Measurements from ENCODE around the gene ZNF276. TPM values are rescaled to one million over a fixed set of nuclear protein-coding genes. Genes with fewer than 3 reads are reported as not detected.

Gene ZNF276
- total and polyA plus RNA-seq, 12 donors = 9.3 to 84.5 (median 22.4) TPM

- WGBS, 4 donors = 30 to 65% (median 36%) methylated on average over 21 to 56 of the region's 56 CpGs
- Histone ChIP-seq H3K9me3 (replicated peaks in 1 of 3) (no peaks in the 10 kb centered on the region), H3K4me3 (peak overlapping the region in 2 of 4 donors; percentile 47 to 100), H3K27ac (peak overlapping the region; percentile 92 to 99 (median 96)), H3K27me3 (no peaks in the 10 kb centered on the region), H3K4me1 (replicated peaks in 1 of 2) (peaks cover 26 to 46% of the 10 kb centered on the region in 2 donors), H3K36me3 (replicated peaks in 1 of 2) (peaks cover 0 to 42% of the 10 kb centered on the region in 2 donors)
- DNase-seq = peak in 5 of 7 donors; percentile 48 to 85 (median 68)
- intact Hi-C loops (cut with DNase I) = no loop called here
- TF ChIP-seq, protein P1, sequence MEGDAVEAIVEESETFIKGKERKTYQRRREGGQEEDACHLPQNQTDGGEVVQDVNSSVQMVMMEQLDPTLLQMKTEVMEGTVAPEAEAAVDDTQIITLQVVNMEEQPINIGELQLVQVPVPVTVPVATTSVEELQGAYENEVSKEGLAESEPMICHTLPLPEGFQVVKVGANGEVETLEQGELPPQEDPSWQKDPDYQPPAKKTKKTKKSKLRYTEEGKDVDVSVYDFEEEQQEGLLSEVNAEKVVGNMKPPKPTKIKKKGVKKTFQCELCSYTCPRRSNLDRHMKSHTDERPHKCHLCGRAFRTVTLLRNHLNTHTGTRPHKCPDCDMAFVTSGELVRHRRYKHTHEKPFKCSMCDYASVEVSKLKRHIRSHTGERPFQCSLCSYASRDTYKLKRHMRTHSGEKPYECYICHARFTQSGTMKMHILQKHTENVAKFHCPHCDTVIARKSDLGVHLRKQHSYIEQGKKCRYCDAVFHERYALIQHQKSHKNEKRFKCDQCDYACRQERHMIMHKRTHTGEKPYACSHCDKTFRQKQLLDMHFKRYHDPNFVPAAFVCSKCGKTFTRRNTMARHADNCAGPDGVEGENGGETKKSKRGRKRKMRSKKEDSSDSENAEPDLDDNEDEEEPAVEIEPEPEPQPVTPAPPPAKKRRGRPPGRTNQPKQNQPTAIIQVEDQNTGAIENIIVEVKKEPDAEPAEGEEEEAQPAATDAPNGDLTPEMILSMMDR (IDR thresholded peaks at IDR 0.05) = no peak
- no peak for TF ChIP-seq POLR2A (IDR thresholded peaks at IDR 0.05)
These were observed 1.3 kb downstream of the ZNF276 start for GRCh38 chr16:89722392-89723278.

GRCh38 chr16:89723279-89724250, 2.2 kb downstream of the ZNF276 start:
- peak in 2 of 7 donors; percentile 36 to 87 for DNase-seq
- peaks cover 26 to 46% of the 10 kb centered on the region in 2 donors for H3K4me1 ChIP-seq (replicated peaks in 1 of 2)
- H3K36me3 ChIP-seq (replicated peaks in 1 of 2) = peaks cover 0 to 48% of the 10 kb centered on the region in 2 donors
- H3K27me3 ChIP-seq = no peaks in the 10 kb centered on the region
- TF ChIP-seq, protein P1 (IDR thresholded peaks at IDR 0.05) = no peak
- no peak for TF ChIP-seq POLR2A (IDR thresholded peaks at IDR 0.05)
- no peak overlapping the region for H3K4me3 ChIP-seq
- 62 to 81% (median 70%) methylated on average over 2 to 30 of the region's 30 CpGs for WGBS, 4 donors
- no peaks in the 10 kb centered on the region for H3K9me3 ChIP-seq (replicated peaks in 1 of 3)
- intact Hi-C loops (cut with DNase I) = no loop called here
- peak overlapping the region in 2 of 5 donors; percentile 97 to 99 for H3K27ac ChIP-seq

DNA sequence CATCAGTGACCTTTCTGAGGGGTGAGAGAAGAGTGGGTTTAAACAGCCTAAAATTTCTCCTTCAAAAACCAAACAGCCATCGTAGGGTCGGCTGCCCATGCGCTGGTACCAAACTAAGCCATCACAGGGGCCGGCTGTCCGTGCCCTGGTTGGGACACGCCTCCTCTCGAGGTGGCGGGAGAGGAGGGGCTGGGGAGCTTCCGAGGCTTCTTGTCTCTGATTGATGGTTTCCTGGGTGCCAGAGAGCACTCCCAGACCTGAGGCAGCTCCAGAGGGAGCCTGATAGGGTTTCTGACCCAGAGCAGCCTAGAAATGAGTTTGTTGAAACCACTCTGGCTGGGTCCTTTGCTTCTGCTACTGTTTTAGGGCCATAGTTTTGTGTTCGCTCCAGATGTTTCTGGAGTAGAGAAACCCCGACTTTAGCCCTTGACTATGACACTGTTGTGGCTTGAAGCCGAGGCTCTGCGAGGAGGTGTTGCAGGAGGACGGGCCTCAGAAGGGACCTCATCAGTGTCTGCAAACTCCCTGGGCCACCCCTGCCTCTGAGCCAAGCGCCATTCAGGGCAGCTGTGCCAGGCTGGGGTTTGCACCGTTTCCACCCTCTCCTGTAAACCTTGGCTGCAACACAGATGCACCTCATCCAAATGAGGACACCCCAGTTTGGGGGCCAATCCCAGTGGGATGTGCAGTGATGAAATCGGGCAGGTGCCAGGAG, 6.2 kb downstream of the ZNF276 start:
- DNase-seq = no peak
- WGBS, 4 donors = 80 to 91% (median 83%) methylated on average over 9 to 17 of the region's 17 CpGs
- H3K27me3 ChIP-seq = no peaks in the 10 kb centered on the region
- intact Hi-C loops (cut with DNase I) = no loop called here
- H3K4me1 ChIP-seq (replicated peaks in 1 of 2) = peaks cover 8 to 22% of the 10 kb centered on the region in 2 donors
- H3K4me3 ChIP-seq = no peak overlapping the region
- H3K9me3 ChIP-seq (replicated peaks in 1 of 3) = no peaks in the 10 kb centered on the region
- peaks cover 0 to 84% of the 10 kb centered on the region in 2 donors for H3K36me3 ChIP-seq (replicated peaks in 1 of 2)
- no peak overlapping the region for H3K27ac ChIP-seq
- TF ChIP-seq, protein P1 (IDR thresholded peaks at IDR 0.05) = no peak
- no peak for TF ChIP-seq POLR2A (IDR thresholded peaks at IDR 0.05)

Data from adrenal gland (tissue), 12 donors.